Memory B cell (primary cell): ENCODE results near the gene RBL1.
A peak's percentile ranks its signal among the peaks of the same experiment; 100 is the strongest.
"Not testable (repeated sequence)": the region's sequence is repeated elsewhere in the genome, so short reads cannot be mapped to it uniquely, and the experiment has no call there.

ENCODE experiments used
- ATAC-seq: fragments of 150-1000 bp; cut with Tn5 transposase; 2 replicates; pipeline ENCODE4 v1.10.0; 2021; ENCODE audit warnings: low read depth, mild to moderate bottlenecking, moderate library complexity
- DNase-seq, 2 donors: peaks; one replicate each; pipeline ENCODE4 v3.0.0; 2022; ENCODE audit warnings: low spot score in 2 of 2
- H3K27ac Mint-ChIP-seq: one replicate; pipeline ENCODE4 v1.8.0; 2022; ENCODE audit warnings: mild to moderate bottlenecking, moderate library complexity, mixed read lengths
- H3K27me3 Mint-ChIP-seq: one replicate; pipeline ENCODE4 v1.8.0; 2022; ENCODE audit warnings: mixed read lengths
- H3K36me3 Mint-ChIP-seq: one replicate; pipeline ENCODE4 v1.8.0; 2022; ENCODE audit warnings: mild to moderate bottlenecking, mixed read lengths
- H3K4me1 Mint-ChIP-seq: one replicate; pipeline ENCODE4 v1.8.0; 2022; ENCODE audit warnings: mixed read lengths
- H3K4me3 Mint-ChIP-seq: one replicate; pipeline ENCODE4 v1.8.0; 2022; ENCODE audit warnings: mild to moderate bottlenecking, moderate library complexity, mixed read lengths
- H3K9me3 Mint-ChIP-seq: one replicate; pipeline ENCODE4 v1.8.0; 2022; ENCODE audit warnings: mixed read lengths

RBL1 gene

DNA sequence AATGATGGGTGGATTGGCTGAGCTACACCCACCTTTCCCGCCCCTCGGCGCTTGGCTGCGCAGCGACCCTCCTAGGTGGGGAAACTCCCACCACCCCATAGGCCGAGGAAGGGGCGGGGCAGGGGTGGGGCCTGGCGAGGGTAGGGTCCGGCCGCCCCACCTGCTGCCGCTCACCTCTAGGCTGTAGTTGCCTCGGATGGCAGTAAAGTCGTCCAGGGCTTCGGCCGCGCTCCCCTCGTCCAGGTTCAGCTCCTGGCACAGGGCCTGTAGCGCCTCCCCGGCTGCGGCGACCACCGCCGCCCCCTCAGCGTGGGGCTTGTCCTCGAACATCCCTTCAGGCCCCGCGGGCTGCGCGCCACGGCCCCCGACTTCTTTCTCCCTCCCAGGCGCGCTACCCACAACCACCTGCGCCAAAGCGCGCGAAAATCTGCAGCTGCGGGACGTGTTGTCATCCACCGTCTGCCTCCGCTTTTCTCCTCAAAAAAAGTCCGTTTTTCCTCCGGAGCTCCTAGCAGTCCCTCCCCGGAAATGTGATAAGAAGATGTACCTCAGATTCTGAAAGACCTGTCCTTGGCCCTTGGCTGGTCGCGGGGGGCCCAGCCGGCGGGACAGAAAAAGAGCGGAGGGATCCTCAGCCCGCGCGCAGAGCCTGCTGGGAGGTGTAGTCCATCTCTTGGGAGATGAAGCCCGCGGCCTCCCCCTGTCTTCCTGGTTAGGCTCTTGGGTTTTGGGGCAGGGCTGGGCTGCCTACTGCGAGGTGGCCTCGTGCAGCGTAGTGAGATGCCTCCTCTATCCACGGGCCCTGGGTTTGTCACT, at the start of gene RBL1:
TSS of gene RBL1 (minus strand) at position 399 of the 816 bp plus-strand sequence. CDS start at position 330, 69 bp downstream.
- Mint-ChIP-seq H3K27ac (peak within 1 kb of the TSS; percentile 92), H3K27me3 (no peaks in the 10 kb centered on the region), H3K4me3 (peak within 1 kb of the TSS; percentile 96), H3K36me3 (peaks cover 4% of the 10 kb centered on the region), H3K9me3 (no peaks in the 10 kb centered on the region), H3K4me1 (peaks cover 18% of the 10 kb centered on the region)
- ATAC-seq: peak; percentile 88
- DNase-seq: peak; percentile 81 to 88

- H3K27me3 Mint-ChIP-seq: no peaks in the 10 kb centered on the region
- no peak overlapping the region for H3K27ac Mint-ChIP-seq
- H3K4me1 Mint-ChIP-seq: no peaks in the 10 kb centered on the region
- H3K9me3 Mint-ChIP-seq: no peaks in the 10 kb centered on the region
- H3K36me3 Mint-ChIP-seq: peaks cover 5% of the 10 kb centered on the region
- ATAC-seq (no peak), DNase-seq (no peak)
- H3K4me3 Mint-ChIP-seq: no peak overlapping the region
Measured at GRCh38 chr20:37144856-37145404, 49.1 kb upstream of the RBL1 start.

DNA sequence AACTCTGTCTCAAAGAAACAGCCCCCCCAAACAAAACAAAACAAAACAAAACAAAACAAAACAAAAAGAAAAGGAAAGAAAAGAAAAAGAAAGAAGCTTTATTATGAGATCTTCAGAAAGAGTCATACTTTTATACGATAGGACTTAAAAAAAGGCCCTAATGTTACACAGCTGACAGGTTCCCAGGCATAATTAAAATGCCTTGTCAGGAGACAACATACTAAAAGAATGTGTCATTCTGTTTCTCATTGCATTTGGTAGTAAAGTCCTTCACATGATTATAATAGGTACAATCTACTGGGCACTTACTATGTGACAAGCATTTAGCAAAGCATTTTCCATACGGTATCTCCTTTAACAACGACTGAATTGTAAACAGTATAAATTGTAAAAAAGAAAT, 46.9 kb upstream of the RBL1 start:
- H3K4me1 Mint-ChIP-seq: no peaks in the 10 kb centered on the region
- no peak overlapping the region for H3K27ac Mint-ChIP-seq
- H3K4me3 Mint-ChIP-seq: no peak overlapping the region
- H3K36me3 Mint-ChIP-seq: peaks cover 5% of the 10 kb centered on the region
- no peaks in the 10 kb centered on the region for H3K27me3 Mint-ChIP-seq
- no peak for DNase-seq
- no peaks in the 10 kb centered on the region for H3K9me3 Mint-ChIP-seq
- no peak for ATAC-seq

GRCh38 chr20:37137547-37137946, 41.8 kb upstream of the RBL1 start:
- no peaks in the 10 kb centered on the region for H3K4me1 Mint-ChIP-seq
- no peaks in the 10 kb centered on the region for H3K9me3 Mint-ChIP-seq
- no peak overlapping the region for H3K27ac Mint-ChIP-seq
- no peaks in the 10 kb centered on the region for H3K27me3 Mint-ChIP-seq
- peaks cover 5% of the 10 kb centered on the region for H3K36me3 Mint-ChIP-seq
- H3K4me3 Mint-ChIP-seq: no peak overlapping the region
- DNase-seq (no peak), ATAC-seq (no peak)

- H3K4me1 Mint-ChIP-seq: no peaks in the 10 kb centered on the region
- H3K9me3 Mint-ChIP-seq: no peaks in the 10 kb centered on the region
- DNase-seq: no peak
- H3K27ac Mint-ChIP-seq: no peak overlapping the region
- no peaks in the 10 kb centered on the region for H3K36me3 Mint-ChIP-seq
- H3K4me3 Mint-ChIP-seq: no peak overlapping the region
- H3K27me3 Mint-ChIP-seq: no peaks in the 10 kb centered on the region
- ATAC-seq: no peak
Measured at GRCh38 chr20:37133952-37134351, 38.2 kb upstream of the RBL1 start.

GRCh38 chr20:37131486-37131885, 35.7 kb upstream of the RBL1 start:
- Mint-ChIP-seq H3K4me3 (no peak overlapping the region), H3K4me1 (no peaks in the 10 kb centered on the region), H3K9me3 (no peaks in the 10 kb centered on the region), H3K36me3 (no peaks in the 10 kb centered on the region), H3K27ac (no peak overlapping the region), H3K27me3 (no peaks in the 10 kb centered on the region)
- no peak for DNase-seq
- no peak for ATAC-seq

GRCh38 chr20:37128803-37129202, 33.0 kb upstream of the RBL1 start:
- Mint-ChIP-seq H3K4me3 (no peak overlapping the region), H3K4me1 (no peaks in the 10 kb centered on the region), H3K36me3 (no peaks in the 10 kb centered on the region), H3K9me3 (no peaks in the 10 kb centered on the region), H3K27me3 (no peaks in the 10 kb centered on the region), H3K27ac (no peak overlapping the region)
- ATAC-seq (no peak), DNase-seq (no peak)

GRCh38 chr20:37126290-37126689, 30.5 kb upstream of the RBL1 start:
- not testable (repeated sequence) for H3K4me1 Mint-ChIP-seq, DNase-seq, H3K27ac Mint-ChIP-seq, H3K4me3 Mint-ChIP-seq, ATAC-seq, H3K9me3 Mint-ChIP-seq, H3K27me3 Mint-ChIP-seq, H3K36me3 Mint-ChIP-seq

GRCh38 chr20:37123441-37123840, 27.6 kb upstream of the RBL1 start:
- H3K9me3 Mint-ChIP-seq: no peaks in the 10 kb centered on the region
- H3K27me3 Mint-ChIP-seq: no peaks in the 10 kb centered on the region
- H3K36me3 Mint-ChIP-seq: no peaks in the 10 kb centered on the region
- DNase-seq: no peak
- H3K27ac Mint-ChIP-seq: no peak overlapping the region
- no peak overlapping the region for H3K4me3 Mint-ChIP-seq
- H3K4me1 Mint-ChIP-seq: no peaks in the 10 kb centered on the region
- ATAC-seq: no peak

- Mint-ChIP-seq H3K36me3 (no peaks in the 10 kb centered on the region), H3K27ac (no peak overlapping the region), H3K4me3 (no peak overlapping the region), H3K4me1 (no peaks in the 10 kb centered on the region), H3K9me3 (no peaks in the 10 kb centered on the region), H3K27me3 (no peaks in the 10 kb centered on the region)
- ATAC-seq (no peak), DNase-seq (no peak)
Measured at GRCh38 chr20:37120497-37120896, 24.7 kb upstream of the RBL1 start.

- no peaks in the 10 kb centered on the region for H3K27me3 Mint-ChIP-seq
- ATAC-seq: no peak
- no peak overlapping the region for H3K27ac Mint-ChIP-seq
- no peaks in the 10 kb centered on the region for H3K9me3 Mint-ChIP-seq
- no peaks in the 10 kb centered on the region for H3K4me1 Mint-ChIP-seq
- DNase-seq: no peak
- no peaks in the 10 kb centered on the region for H3K36me3 Mint-ChIP-seq
- no peak overlapping the region for H3K4me3 Mint-ChIP-seq
Measured at GRCh38 chr20:37119356-37120036, 23.7 kb upstream of the RBL1 start.

GRCh38 chr20:37114012-37114411, 18.2 kb upstream of the RBL1 start:
- ATAC-seq: no peak
- no peak for DNase-seq
- no peaks in the 10 kb centered on the region for H3K4me1 Mint-ChIP-seq
- H3K4me3 Mint-ChIP-seq: no peak overlapping the region
- no peaks in the 10 kb centered on the region for H3K27me3 Mint-ChIP-seq
- no peaks in the 10 kb centered on the region for H3K9me3 Mint-ChIP-seq
- H3K36me3 Mint-ChIP-seq: no peaks in the 10 kb centered on the region
- H3K27ac Mint-ChIP-seq: no peak overlapping the region

DNA sequence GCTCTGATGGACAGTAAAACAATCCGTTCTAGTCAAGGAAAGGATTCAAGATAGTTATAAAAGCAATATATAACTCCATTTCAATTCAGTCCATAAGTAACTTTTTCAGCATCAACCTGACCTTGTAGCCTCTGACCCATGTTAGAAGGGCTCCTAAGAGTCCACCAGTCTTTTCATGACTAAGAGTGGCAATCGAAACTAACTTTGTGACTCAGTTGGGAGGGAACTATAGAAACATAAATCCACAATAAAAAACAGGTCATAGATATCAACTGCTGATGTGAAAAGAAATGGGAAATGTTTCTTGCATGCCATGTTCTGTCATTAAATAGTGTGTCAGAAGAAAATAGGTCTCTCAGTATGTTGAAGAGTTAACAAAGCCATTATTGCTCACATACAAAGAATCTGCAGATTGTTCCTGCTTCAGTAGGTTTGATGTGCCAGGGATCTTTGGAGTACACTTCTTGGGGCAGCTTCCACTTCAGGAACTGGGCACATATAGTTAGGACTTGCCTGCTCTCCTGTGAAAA, 16.2 kb upstream of the RBL1 start:
- no peaks in the 10 kb centered on the region for H3K27me3 Mint-ChIP-seq
- DNase-seq (no peak), ATAC-seq (no peak)
- no peak overlapping the region for H3K4me3 Mint-ChIP-seq
- no peaks in the 10 kb centered on the region for H3K4me1 Mint-ChIP-seq
- H3K36me3 Mint-ChIP-seq: no peaks in the 10 kb centered on the region
- H3K9me3 Mint-ChIP-seq: no peaks in the 10 kb centered on the region
- no peak overlapping the region for H3K27ac Mint-ChIP-seq

GRCh38 chr20:37108676-37109075, 12.9 kb upstream of the RBL1 start:
- ATAC-seq: no peak
- no peaks in the 10 kb centered on the region for H3K9me3 Mint-ChIP-seq
- no peak overlapping the region for H3K4me3 Mint-ChIP-seq
- no peak overlapping the region for H3K27ac Mint-ChIP-seq
- H3K4me1 Mint-ChIP-seq: no peaks in the 10 kb centered on the region
- H3K27me3 Mint-ChIP-seq: no peaks in the 10 kb centered on the region
- no peaks in the 10 kb centered on the region for H3K36me3 Mint-ChIP-seq
- DNase-seq: no peak
